DMS153 treated with DMSO at 0.1 percent for 48 hours (cell line): Measurements from ENCODE around the gene SLC5A3.
A peak's percentile ranks its signal among the peaks of the same experiment; 100 is the strongest.

Experiments
- DNase-seq: peaks from one replicate; lab custom pipeline; 2025; ENCODE audit not compliant: unreplicated experiment; lab: John Stamatoyannopoulos, UW

Gene SLC5A3

DNA sequence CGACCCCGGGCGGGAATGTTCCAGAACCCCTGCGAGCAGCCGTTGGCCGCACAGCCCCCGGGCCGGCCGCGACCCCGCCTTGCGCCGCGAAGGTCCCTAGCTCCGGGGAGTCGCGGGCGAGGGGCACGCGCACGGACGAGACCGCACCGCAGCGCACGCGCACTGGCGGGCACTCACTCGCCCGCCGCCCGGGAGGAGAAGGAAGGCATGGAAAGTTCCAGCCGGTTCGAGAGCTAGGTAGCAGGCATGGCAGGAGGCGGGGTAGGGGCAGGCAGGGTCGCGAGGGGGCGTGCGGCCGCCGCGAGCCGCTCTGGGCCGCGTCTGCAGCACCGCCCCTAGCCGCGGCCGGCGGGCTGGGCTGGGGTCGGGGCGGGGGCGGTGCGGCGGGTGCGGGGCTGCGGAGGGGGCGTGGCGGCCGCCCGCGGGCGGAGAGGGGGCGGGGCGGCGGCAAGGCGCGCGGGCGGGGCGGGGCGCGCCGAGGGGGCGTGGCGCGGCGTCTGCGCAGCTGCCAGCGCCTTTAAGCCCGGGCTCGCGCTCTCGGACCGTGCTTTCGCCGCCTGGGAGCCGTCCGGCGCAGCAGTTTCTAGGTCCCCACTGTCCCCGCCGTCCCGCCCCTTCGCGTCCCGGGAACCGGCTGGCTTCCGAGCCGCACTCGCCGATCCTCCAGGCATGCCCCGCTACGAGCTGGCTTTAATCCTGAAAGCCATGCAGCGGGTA lies at the start of gene SLC5A3, which contains the start of gene MRPS6:
SLC5A3 (plus strand) TSS at position 547 of the 717 bp plus-strand sequence. CDS start 21,621 bp downstream, outside the sequence.
MRPS6 (plus strand) TSS at position 547 of the 717 bp plus-strand sequence; CDS start at position 670, 123 bp downstream.
- peak; percentile 46 for DNase-seq

GRCh38 chr21:34023691-34024373 lies 49.5 kb upstream of the SLC5A3 start:
- no peak for DNase-seq

- no peak for DNase-seq
Observed at GRCh38 chr21:34024374-34024693, 49.0 kb upstream of the SLC5A3 start.

- DNase-seq, result no peak
Observed at GRCh38 chr21:34027721-34028461, 45.5 kb upstream of the SLC5A3 start.

DNA sequence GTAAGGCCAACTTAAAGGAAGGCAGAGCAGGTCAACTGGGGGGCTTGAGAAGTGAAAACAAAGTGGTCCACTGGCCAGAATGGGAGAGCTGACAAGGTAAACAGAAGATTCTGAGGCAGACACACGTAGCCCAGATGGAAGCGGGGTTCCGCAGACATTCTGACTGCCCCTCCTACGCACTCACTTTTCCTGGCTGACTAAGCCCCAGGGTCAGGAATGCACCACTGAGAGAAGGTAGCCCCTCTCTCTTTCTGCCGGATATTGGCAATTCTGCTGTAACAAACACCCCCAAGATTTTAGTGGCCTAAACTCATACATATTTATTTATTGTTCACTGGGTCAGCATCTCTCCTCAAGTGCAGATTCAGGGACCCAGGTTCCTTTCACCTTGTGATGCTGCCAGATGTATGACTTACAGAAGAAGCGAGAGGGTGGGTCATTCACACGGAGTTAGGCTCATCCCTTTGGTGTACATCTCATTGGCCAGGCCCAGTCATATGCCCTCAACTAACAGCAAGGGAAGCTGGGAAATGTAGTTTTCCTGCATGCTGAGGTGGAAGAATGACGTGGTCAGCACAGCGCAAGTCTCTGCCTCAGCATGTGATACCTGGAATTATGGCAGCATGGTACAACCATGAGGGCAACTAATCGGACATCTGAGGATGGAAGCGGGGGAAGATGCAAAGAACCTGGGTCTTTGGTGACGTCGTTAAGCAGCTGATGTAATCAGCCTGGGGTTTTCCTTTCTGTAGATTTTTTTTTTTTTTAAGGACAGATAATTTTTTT lies 43.4 kb upstream of the SLC5A3 start:
- DNase-seq, result no peak

DNA sequence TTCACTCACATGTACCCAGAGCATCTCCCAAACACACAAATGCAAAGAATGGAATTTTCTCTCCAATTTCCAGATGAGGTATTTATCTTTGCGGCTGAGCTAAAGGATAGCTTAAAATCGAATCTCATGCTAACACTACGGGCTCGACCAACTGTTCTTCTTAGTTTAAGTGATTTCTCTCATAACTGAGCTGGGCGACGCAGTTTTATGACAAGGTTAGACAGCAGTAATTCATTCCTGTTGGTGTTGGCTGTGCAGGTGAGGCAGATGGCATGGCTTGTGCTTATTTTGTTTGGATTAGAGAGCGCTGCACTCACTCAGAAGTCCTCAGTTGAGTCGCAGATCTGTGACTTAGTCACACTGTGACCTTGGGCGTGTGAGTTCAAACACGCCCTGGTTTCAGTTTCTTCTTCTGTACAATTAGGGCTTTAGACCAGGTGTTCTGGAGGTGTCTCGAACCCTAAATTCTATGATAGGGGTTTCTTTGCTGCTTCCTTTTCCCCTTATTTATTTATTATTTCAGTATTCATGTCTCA lies 41.5 kb upstream of the SLC5A3 start:
- DNase-seq, result no peak

DNA sequence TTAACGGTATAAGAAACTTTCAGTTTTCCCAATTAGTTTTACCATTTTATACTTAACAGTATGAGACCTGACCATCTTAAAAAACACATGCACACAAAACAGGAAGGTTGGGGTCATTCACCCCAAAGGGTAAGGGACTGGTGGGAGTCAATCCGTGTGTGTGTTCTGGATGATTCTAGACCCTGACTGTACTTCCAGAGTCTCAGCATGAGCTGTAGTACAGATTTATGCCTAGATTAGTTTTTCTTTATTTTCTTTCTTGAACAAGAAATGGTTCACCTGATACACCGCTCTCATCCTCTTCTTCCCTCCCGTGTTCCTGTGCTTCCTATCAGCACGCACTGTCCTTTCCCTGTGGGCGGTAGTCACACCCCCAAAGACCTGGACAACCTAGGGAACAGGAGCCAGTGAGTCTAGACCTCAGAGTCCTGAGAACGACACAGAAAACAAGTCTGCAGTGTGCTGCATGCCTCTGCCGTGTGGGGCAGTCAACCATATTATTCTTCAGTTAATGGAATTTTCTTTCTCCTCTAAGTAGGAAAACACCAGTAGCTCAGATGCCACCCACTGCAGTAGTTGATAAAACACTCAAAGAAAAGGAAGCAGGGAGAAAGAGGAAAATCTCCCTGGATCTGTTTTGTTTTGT lies 38.9 kb upstream of the SLC5A3 start:
- DNase-seq, result no peak

GRCh38 chr21:34035619-34036354 lies 37.6 kb upstream of the SLC5A3 start:
- DNase-seq, result no peak

GRCh38 chr21:34037009-34037795 lies 36.2 kb upstream of the SLC5A3 start:
- DNase-seq, result no peak

- no peak for DNase-seq
Observed at GRCh38 chr21:34039678-34040382, 33.5 kb upstream of the SLC5A3 start.

DNA sequence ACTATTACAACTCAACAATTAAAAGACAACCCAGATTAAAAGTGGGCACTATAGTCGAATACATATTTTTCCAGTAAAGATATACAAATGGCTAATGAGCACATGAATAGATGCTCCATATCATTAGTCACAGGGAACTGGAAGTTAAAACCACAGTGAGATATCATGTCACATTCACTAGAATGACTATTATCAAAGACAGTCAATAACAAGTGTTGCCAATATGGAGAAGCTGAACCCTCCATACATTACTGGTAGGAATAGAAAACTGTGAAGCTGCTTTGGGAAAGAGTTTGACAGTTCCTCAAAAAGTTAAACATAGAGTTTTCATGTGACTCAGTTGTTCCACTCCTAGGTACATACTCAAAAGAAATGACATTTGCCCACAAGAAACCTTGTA lies 30.6 kb upstream of the SLC5A3 start:
- DNase-seq, result no peak

- no peak for DNase-seq
Observed at GRCh38 chr21:34043333-34043732, 30.0 kb upstream of the SLC5A3 start.

DNA sequence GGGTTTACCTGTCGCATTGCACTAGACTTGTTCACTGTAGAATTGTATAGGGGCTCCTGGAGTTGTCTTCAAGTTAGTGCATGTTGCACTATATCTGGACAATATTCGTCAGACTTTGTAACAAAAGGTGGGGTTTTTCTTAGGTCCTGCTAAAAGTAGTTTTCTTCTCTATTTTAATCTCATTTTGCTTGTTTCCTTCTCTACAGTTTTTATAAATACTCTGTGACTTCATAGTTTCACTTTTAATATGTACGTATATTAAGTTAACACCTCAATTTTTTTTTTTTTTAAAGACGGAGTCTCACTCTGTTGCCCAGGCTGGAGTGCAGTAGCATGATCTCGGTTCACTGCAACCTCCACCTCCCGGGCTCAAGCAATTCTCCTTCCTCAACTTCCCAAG lies 26.5 kb upstream of the SLC5A3 start:
- DNase-seq, result no peak

- no peak for DNase-seq
Observed at GRCh38 chr21:34047835-34048234, 25.5 kb upstream of the SLC5A3 start.

DNA sequence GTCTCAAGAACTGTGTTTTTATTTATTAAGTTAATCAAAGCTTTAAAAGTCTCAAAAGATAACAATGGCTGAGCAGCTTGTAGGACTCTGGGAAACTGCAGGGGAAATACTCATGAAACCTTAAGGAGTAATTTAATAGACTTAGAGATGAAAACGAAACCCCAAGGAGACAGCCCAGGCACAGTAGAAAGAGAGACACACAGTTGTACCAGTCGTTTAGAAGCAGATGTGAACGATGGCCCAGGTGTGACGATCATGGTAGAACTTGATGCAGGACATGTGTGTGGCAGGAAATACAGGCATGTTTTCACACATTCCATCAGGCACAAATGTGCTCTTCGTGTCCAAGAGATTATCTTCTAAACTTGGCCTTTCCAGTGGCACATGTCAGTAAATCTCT lies 21.2 kb upstream of the SLC5A3 start:
- DNase-seq, result no peak

- DNase-seq, result peak; percentile 82
Observed at GRCh38 chr21:34054259-34054658, 19.1 kb upstream of the SLC5A3 start.

DNA sequence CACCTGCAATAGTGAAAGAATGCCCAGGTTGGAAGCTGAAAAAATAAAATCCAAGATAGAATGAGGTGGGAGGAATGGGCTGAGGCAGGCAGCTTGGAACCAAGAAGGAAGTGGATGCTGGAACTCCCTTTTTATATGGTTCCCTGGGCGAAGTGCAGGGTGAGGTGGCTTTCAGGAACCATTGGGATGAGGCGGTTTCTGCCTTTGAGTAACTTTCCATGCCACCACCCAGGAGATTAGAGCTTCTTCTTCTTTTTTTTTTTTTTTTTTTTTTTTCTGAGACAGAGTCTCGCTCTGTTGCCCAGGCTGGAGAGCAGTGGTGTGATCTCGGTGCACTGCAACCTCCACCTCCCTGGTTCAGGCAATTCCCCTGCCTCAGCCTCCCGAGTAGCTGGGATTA lies 17.8 kb upstream of the SLC5A3 start:
- no peak for DNase-seq

- no peak for DNase-seq
Observed at GRCh38 chr21:34061983-34062382, 11.4 kb upstream of the SLC5A3 start.
